GM19351 (cell line): ENCODE data around the gene COL8A2.

Experiments
- ATAC-seq: cut with Tn5 transposase; IDR thresholded peaks from one replicate; pipeline ENCODE4 v1.9.1; 2021; ENCODE audit warnings: mild to moderate bottlenecking, moderate library complexity; ENCODE audit not compliant: unreplicated experiment

COL8A2 gene

GRCh38 chr1:36092166-36092797, 32.7 kb downstream of the COL8A2 start:
- ATAC-seq: no peak

DNA sequence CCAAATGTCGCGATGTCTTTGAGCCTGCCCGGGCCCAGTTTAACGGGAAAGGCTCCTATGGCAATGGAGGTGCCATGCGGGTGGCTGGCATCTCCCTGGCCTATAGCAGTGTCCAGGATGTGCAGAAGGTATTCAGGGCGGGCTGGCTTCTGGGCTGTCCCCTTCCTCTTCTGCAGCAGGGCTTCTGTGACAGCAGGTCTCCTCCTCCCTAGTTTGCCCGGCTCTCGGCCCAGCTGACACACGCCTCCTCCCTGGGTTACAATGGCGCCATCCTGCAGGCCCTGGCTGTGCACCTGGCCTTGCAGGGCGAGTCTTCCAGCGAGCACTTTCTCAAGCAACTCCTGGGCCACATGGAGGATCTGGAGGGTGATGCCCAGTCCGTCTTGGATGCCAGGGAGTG, 33.3 kb downstream of the COL8A2 start:
- ATAC-seq: no peak

GRCh38 chr1:36091141-36091540, 33.9 kb downstream of the COL8A2 start:
- ATAC-seq: no peak

DNA sequence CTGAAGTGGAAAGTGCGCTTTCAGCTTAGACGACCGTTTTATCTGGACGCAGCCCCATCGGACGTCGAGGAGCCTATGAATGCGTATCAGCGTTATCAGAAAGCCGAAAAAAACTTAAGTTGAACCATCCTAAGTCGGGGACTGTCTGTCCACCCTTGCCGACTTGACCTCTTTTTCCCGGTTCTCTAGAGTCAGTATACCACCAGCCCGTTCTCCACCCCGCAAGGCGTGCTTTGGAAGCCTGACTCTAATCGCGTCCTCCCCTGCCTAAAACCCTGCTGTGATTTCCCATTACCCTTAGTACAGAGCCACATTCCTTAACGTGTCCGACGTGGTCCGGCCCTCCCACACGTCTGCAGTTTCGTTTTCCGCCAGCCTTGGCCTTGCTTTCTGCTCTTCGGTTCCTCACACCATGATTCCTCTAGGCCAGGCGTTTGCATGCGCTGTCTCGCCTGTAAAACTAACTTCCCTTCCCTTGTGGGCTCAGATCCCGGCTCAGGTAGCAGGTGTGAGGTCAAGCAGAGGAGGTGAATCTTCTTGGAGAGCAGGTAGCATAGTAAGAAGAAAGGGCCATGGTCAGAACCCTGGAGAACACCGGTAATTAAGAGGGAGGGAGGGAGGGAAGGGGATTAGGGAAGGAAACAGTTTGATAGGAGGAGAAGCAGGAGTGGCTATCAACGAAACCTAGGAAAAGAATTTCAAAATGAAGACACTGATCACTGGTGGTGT, 35.5 kb downstream of the COL8A2 start:
- ATAC-seq: peak; percentile 8

GRCh38 chr1:36088577-36089392, 36.2 kb downstream of the COL8A2 start, which contains the start of gene ADPRS:
Gene ADPRS, plus strand, starts transcription at chr1:36088892. Its CDS starts 13 bp downstream, at chr1:36088905.
- peak; percentile 73 for ATAC-seq

DNA sequence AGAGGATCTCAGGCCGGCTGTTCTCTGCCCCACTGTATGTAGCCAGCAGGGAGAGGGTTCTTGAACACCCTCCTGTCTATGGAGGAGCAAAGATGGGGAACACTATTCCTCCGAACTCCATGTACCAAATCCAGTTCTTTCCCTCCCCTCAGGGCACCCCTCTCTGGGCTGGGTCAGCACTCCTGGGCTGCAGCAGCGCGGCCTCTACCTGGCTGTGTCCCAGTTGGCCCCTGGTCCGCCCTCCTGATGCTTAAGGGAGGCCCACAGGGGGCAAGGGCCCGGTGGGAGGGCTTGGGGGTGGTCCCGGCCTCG, 36.8 kb downstream of the COL8A2 start:
- no peak for ATAC-seq

DNA sequence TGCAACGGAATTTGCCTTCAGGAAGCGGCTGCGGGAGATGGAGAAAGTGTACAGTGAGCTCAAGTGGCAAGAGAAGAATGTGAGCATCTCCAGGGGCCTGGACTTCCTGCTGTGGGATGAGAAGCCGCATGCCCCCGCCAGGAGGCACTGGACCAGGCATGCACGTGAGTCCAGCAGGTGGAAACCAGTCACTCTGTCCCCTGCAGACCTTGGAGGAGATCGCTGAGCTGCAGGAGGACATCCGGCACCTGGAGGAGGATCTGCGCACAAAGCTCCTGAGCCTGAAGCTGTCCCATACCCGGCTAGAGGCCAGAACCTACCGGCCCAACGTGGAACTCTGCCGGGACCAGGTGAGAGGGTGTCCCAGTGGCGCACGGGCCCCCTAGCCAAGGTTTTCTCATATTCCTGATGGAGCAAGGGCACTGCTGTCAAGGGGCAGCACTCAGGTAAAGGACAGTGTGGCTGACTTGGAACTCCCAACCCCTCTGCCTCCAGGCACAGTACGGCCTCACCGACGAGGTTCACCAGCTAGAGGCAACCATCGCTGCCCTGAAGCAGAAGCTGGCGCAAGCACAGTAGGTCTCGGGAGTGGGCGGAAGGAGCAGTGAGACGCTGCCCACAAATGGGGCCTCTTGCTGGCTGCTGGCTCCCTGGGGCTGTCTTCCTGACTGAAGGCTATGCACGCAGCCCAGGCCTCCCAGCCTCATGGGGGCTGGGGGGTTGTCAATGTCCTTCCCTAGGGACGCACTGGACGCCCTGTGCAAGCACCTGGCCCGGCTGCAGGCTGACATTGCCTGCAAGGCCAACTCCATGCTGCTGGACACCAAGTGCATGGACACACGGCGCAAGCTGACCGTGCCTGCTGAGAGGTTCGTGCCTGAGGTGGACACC, 37.5 kb downstream of the COL8A2 start:
- ATAC-seq: no peak

DNA sequence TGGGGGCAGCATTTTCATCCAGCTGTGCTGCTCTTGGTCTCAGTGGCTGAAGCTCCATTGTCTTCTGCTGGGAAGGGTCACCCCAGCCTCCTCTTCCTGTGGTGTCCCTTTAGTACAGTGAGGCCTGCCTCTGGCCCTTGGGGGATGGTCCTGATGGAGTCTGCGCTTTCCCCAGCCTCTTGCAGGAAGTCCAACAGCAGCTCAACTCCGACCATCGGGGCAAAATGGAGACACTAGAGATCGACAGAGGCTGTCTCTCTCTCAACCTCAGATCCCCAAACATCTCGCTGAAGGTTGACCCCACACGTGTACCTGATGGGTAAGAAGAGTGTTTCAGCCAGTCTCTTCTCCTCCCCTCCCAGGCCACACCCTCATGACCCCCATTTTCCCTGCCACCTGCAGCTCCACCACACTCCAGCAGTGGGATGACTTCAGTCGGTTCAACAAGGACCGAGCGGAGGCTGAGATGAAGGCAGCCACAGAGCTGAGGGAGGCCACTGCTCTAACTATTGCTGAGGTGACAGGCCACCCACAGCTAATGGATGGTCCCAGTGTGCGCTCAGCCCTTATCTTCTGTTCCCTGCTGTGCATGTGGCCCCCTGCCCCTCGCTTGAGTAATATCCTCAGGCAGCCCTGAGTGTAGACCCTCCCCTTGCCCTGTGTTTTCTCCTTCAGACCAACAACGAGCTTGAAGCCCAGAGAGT, 38.3 kb downstream of the COL8A2 start:
- ATAC-seq: no peak

GRCh38 chr1:36085686-36086526, 39.1 kb downstream of the COL8A2 start:
- no peak for ATAC-seq

DNA sequence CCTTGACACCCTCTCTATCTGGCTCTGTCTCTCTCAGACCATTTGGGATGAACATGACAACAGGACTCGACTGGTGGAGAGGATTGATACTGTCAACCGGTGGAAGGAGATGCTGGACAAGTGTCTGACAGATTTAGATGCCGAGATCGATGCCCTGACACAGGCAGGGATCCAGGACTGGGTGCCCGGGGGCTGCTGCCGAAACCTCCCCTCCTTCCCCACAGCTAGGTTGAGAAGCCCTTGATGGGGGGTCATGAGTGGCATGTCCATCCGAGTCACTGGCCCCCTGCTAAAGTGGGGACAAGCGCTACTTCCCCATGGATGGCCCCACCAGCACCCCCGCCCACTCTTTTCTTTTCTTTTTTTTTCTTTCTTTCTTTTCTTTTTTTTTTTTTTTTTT, 39.9 kb downstream of the COL8A2 start:
- no peak for ATAC-seq

- no peak for ATAC-seq
These were observed 40.4 kb downstream of the COL8A2 start for GRCh38 chr1:36084497-36085115.

- ATAC-seq: no peak
These were observed 41.2 kb downstream of the COL8A2 start, which contains the start of gene TEKT2 for GRCh38 chr1:36083635-36084496. Gene TEKT2, plus strand, starts transcription at chr1:36084094. Its CDS starts 828 bp downstream, at chr1:36084922.

- no peak for ATAC-seq
These were observed 41.8 kb downstream of the COL8A2 start for GRCh38 chr1:36083219-36083618.

DNA sequence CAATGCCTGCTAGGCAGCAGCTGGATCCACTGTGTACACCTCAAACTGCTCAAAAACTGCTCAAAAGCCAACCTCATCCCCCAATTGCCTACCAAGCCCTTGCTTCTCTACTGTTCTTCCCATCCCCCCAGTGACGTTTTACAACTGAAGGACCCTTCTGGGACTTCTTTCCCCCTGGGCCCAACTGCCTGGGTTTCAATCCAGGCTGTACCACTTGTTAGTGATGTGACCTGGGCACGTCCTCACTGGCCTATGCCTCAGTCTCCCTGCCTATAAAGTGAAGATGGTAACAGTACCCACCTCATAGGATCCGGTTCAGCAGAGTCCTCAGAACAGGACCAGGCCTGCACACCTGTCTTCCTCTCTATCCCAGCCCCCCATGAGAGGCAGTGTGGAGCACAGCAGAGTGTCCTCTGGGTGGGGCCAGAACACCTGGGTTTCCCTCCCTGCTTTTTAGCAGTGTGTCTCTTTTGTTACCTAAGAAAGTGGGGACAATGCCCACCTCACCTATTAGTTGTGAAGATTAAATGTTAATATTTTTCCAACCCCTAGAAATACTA, 43.0 kb downstream of the COL8A2 start:
- no peak for ATAC-seq

GRCh38 chr1:36080801-36081200, 44.2 kb downstream of the COL8A2 start:
- ATAC-seq: no peak

GRCh38 chr1:36080236-36080635, 44.8 kb downstream of the COL8A2 start:
- ATAC-seq: no peak

DNA sequence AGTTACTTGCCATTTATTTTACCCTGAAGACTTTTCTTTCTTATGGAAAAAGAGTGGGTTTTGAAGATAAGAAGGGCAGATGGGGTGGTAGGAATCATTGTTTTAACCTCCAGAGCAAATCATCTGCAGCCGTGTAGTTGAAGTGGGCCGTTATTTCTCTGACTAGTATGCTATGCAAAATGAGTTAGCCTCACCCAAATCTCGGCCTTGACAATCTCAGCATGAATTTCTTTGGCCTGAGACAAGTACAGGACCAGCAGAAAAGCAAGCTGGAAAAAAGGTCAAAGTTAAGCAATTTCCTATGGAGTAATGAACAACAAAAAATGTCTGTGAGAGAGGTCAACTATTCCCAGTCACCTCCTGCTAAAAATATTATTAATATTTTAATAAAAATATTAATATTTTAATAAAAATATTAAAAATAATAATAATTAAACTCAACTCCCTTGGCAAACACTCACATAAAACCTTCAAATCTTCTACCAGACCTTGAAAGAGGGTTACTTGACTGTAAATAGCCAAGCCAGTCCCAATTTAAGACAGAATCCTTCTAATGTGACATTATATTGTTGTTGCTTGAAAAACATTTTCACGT, 47.9 kb downstream of the COL8A2 start:
- no peak for ATAC-seq
